ENCODE measurements around the gene CDH4.

DNA sequence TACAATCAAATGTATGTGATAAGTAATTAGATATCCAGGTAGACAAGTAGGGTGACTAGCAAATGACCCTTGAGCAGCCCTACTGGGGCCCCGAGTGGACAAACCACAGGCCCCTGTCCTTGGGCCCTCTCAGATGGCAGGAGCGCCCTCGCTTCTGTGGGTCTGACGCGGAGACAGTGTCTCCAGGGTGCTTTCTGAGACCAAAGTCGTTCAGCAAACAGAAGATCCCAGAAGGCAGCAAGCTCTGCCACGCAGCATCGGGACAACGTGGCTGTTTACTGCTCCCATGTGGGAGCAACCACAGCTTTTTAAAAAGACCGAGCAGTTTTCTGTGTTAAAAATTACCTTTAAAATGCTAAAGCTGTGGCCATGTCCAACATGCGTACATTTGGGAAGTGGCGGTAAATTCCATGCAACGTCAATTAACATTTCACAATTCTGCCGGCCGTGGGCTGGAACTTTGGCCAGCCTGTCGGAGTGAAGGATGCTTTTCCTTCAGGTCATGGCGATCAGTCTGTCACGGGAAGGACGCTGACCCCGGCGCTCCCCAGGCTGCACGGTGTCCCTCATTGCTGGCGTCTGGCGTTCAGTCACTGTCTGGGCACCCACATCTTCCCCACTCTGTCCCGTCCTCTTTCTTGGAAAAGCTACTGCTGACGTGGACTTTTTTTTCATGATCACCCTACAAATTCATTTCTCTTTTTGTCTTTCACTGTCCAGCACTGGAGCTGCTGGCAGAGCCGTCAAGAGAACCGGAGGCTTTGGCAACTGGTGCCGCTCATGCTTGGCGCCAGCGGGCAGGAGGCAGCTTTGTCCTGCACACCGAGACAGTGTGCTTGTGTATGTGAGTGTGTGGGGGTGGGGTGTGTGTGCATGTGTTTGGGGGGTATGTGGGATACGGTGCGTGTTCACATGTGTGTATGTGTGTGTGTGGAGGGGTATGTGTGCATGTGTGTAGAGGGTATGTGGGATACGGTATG lies 293.1 kb downstream of the CDH4 start:
- TF ChIP-seq, protein P1, sequence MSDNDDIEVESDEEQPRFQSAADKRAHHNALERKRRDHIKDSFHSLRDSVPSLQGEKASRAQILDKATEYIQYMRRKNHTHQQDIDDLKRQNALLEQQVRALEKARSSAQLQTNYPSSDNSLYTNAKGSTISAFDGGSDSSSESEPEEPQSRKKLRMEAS (CRISPR knock-in tag; IDR thresholded peaks at IDR 0.05): no peak
- no peak for TF ChIP-seq RELA (CRISPR knock-in tag; IDR thresholded peaks at IDR 0.05; ENCODE audit: borderline replicate concordance)
- TF ChIP-seq, protein P2, sequence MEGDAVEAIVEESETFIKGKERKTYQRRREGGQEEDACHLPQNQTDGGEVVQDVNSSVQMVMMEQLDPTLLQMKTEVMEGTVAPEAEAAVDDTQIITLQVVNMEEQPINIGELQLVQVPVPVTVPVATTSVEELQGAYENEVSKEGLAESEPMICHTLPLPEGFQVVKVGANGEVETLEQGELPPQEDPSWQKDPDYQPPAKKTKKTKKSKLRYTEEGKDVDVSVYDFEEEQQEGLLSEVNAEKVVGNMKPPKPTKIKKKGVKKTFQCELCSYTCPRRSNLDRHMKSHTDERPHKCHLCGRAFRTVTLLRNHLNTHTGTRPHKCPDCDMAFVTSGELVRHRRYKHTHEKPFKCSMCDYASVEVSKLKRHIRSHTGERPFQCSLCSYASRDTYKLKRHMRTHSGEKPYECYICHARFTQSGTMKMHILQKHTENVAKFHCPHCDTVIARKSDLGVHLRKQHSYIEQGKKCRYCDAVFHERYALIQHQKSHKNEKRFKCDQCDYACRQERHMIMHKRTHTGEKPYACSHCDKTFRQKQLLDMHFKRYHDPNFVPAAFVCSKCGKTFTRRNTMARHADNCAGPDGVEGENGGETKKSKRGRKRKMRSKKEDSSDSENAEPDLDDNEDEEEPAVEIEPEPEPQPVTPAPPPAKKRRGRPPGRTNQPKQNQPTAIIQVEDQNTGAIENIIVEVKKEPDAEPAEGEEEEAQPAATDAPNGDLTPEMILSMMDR (IDR thresholded peaks at IDR 0.05): no peak
- TF ChIP-seq FOXJ3 (CRISPR knock-in tag; IDR thresholded peaks at IDR 0.05; ENCODE audit: borderline replicate concordance): no peak
- no peak for TF ChIP-seq JUN (CRISPR knock-in tag; IDR thresholded peaks at IDR 0.05)
- TF ChIP-seq, protein P3, sequence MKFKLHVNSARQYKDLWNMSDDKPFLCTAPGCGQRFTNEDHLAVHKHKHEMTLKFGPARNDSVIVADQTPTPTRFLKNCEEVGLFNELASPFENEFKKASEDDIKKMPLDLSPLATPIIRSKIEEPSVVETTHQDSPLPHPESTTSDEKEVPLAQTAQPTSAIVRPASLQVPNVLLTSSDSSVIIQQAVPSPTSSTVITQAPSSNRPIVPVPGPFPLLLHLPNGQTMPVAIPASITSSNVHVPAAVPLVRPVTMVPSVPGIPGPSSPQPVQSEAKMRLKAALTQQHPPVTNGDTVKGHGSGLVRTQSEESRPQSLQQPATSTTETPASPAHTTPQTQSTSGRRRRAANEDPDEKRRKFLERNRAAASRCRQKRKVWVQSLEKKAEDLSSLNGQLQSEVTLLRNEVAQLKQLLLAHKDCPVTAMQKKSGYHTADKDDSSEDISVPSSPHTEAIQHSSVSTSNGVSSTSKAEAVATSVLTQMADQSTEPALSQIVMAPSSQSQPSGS (CRISPR knock-in tag; IDR thresholded peaks at IDR 0.05; ENCODE audit: borderline replicate concordance, low read depth): no peak
